NK-92 (cell line): ENCODE data around the gene DIP2C.
"Not testable (repeated sequence)": the region's sequence is repeated elsewhere in the genome, so short reads cannot be mapped to it uniquely, and the experiment has no call there.

Experiments used
- DNase-seq: peaks from one replicate; lab custom pipeline; 2025; ENCODE audit not compliant: unreplicated experiment; lab: John Stamatoyannopoulos, UW

DIP2C gene

DNA sequence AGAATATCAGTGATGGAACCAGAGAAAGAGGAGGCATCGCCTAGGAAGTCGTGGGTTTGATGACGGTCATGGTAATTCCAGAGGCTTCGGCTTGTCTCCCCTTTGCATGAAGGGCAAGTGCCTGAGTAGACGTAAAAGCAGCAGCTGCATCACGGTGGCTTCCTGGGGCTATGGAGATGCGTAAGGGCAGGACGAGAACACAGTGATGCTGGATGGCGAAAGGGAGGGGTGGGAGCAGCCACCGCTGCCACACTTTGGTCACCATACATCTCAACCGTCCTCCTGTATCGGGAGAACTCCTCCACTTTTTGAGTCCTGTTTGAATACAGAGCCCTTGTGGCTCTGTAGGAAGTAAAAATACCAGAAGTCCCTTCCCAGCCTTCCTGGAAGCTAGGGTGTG is 371.5 kb downstream of the DIP2C start:
- no peak for DNase-seq

DNA sequence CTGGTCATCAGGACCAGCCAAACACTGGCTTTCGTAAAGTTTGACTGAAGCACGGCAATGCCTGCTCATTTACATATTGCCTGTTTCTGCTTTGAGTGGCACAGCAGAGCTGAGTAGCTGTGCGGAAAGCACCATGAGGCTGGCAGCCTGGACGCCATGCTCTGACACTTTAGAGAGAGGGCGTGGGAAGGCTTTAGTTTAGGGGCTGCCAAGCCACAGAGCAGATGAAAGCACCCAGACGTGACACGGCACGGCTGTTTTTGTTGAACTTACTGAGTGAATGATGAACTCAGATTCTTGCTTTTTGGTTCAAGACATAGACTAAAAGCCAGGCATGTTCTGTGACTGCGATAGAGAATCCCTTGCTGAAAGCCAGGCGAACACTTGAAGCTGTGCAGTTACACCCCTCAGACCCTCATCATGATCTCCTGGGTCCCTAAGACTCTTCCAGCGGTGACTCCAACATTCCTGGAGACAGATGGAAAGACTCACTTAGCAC is 372.1 kb downstream of the DIP2C start:
- DNase-seq, result no peak

DNA sequence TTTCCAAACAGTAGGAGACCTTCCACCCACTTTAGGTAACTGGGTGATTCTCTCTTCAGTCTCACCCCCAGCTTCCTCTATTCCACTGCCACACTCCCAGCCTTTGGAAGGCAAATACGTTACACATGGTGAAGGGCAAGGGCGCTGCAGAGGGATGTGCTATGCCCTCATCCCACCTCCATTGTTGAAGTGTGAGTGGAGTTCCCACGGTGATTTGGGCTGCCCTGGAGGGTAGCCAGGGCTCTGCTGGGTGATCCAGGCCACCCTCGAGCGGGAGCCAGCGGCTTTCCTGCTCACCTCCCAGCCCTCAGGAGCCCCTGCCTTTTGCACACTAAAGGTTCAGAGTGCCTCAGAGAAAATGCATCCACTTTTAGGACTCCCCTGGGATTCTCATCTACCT is 373.1 kb downstream of the DIP2C start:
- no peak for DNase-seq

DNA sequence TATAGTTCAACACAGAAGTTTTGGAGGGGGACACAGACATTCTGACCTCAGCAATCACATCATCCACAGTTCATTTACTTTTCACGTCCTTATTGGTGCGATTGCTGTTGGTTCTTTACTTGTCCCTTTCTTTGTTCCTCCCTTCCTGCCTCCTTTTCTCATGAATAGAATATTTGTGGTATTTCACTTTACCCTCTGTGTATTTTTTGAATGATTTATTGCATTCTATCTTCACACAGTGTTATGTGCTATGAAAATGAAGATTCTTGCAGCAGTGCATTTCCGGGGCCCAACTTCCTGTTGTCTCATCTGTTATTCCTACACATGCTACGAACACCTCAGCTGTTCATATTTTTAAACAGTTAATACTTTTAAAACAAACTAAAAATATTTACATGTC is 374.6 kb downstream of the DIP2C start:
- DNase-seq, result no peak

DNA sequence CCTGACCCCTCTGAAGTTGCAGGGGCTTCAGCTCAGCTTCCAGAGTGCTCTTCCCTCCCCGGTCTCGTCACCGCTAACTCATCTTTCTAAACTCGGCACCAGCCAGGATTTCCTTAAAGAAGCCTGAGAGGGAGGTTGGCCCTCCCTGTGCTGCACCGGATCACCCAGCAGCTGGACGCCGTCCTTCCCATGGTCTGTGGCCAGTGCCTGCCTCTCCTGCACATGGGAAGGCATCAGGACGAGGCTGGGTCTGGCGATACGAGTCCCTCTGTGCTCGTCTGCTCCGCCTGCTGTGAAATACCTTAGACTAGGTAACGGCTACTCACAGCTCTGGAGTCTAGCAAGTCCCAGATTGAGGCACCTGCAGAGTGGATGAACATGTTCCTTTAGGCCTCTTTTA is 375.1 kb downstream of the DIP2C start:
- DNase-seq, result no peak

DNA sequence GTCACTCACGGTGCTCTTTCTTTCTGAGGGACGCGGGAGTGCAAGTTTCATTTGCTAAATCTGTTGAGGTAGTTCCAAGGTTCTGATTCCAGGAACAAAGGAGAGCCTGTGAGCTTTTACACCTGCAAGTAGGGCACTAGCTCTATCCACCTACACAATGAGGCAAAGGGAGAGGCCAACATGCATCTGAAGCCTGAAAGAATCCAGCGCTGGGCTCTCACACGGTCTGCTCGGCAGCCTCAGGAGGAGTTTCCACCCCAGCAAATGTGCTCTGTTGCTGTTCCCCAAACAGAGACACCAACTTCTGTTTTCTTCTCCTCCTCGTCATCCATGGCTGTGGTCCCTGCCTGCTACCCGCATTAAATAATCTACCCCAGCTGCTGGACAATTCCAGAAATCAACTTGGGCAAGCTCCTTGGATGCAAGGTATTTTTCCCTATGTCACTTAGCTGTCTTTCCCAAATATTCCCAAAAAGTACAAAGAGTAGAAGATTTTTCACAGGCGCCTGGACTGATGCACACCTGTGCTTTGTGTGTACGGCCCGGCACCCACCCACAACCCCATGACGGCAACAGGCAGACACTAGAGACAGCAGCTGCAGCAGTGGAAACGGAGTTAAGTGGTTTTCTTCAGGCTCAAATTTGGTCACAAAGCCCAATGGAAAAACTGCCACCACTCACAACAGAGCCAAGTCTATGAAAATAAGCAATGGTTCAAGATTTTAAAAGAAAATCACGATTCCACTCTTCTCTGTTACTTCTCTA is 377.4 kb downstream of the DIP2C start:
- no peak for DNase-seq

DNA sequence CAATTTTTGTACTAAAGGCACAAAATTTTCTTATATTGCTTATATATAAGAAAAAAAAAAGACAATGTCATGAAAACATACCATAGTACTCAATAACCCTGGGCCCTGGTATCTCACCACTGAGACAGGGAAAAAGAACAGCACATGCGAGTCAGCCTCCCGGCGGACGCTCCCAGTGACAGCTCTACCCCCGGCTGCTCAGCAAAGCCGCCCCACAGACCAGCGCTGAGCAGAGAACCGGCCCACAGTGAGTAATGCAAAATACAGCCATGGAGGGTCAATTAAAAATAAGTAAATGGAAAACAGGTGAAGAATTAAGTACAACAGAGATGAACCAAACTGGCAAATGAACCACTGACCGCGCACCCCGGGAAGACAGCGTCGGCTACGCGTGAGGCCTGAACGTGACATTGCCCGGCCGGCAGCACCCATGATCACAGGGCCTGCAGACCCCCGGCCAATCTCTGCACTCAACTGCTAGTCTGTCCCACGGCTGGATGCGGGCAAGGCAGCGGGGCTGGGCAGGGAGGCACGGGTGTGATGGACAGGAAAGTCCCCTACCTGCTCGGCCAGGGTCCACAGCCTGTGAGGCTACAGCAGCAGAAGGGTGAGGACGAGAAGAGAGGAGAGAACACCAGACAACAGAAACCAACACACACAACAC is 378.4 kb downstream of the DIP2C start:
- DNase-seq, result no peak

DNA sequence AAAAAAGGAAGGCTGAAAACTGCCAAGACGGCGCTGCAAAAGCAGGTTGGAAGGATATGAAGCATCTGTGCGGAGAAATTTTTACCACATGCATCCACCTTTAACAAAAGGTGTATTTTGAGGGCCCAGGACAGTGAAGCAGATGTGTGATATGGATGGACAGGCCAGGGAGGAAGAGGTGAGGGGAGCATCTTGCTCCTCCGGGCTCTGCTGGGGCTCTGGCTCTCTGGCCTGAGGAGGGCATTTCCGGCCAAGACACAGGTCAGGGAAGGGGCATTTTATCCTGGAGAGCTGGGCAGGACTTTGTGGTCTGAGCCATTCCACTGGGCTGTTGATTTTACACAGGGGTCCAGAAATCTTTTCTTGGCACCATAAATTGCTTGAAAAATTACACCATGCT is 379.1 kb downstream of the DIP2C start:
- DNase-seq, result no peak

DNA sequence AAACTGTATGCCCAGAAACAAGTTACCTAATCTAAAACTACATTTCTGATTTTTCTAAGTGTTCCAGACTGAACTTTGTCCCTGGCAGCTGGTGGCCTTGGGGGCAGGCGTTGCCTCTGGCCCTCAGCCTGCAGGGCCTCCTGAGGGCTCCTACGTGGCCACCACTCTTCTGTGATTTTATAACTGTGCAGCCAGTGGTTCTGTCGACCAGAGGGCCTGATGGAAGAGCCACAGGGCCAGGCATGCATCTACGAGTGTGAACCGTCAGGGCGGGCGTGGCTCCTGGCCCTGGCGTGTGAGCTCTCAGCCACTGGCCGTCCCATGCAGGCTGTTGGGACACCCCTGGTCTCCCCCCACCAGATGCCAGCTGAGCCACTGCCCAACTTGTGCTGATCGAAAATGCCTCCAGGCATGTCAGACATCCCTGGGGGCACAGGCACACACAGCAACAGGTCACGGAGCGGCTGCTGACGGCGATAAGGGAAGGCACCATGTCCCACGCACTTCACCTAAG is 380.8 kb downstream of the DIP2C start:
- DNase-seq, result no peak

DNA sequence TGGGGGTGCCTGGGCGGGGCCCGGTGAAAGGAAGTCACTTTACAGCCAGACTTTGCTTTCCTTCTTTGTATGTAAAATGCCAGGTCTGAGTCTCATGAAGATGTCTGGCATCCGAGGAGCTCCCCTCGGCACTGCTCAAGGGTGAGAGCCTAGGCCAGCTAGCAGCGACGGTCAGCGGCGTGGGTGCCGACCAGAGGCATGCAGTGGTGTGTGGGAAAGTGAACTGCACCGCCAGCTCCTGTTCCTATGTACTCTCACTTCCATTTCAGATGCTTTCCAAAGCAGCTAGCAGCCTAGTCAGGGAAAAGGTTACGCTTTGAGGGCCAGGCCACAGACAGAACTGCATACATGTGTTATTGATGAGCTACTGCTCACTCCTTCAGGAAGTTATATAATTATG is 381.4 kb downstream of the DIP2C start:
- no peak for DNase-seq

DNA sequence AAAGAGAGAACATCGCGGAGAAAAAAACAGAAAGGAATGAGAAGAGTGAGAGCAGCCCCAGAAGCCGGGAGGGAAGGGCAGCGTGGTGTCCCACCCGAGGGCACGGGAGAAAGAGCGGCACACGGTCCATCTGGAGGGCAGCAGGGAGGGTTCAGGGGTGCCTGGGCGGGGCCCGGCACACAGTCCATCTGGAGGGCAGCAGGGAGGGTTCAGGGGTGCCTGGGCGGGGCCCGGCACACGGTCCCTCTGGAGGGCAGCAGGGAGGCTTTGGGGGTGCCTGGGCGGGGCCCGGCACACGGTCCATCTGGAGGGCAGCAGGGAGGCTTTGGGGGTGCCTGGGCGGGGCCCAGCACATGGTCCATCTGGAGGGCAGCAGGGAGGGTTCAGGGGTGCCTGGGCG is 381.8 kb downstream of the DIP2C start:
- no peak for DNase-seq

DNA sequence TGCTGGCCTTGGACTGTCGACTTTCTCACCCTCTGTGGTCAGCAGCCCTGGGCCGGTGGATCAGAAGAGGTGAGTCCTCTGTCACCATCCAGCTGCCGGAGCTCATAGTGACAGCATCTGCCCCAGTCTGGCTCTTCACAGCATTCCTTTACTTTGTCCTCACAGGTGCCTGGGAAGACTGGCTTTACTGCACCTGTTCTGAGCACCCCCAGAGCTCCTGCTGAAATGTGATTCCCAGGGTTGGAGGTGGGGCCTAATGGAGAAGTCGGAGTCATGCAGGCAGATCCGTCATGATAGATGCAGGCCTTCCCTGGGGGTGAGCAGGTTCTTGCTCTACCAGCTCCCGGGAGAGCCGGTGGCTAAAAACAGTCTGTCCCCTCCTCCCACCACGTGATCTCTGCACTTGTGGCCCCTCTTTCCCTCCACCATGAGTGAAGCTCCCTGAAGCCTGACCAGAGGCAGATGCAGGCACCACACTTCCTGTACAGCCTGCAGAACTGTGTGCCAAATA is 382.7 kb downstream of the DIP2C start:
- DNase-seq, result no peak

DNA sequence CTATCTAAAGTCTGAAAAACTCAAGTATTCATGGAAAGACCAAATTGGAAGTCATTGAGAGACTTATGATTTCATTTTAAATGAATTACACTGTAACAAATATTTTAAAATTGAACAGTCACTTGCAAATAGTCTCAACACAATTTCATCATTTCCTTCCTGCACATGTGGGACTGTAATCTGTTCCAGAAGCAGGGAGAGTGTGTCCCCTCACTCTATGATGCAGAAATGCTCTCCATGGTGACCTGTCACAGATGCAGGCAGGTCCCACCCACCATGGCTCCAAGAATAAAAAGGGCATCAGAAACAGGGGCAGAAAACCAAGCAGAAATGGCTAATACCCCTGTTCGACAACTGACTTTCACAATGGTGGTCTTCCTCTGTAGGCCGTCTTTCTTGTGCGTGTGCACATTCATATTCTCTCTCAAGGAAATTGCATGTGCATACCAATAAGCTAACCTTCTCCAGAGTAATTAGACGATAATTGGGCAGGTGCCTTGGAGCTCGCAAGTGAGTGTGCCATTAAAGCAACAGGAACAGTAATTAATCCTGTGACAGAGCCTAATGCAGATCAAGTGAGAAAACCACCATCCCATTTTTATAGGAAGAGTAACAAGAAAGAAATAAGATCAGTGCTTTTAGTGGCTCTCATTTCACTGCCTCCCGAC is 383.3 kb downstream of the DIP2C start:
- no peak for DNase-seq

DNA sequence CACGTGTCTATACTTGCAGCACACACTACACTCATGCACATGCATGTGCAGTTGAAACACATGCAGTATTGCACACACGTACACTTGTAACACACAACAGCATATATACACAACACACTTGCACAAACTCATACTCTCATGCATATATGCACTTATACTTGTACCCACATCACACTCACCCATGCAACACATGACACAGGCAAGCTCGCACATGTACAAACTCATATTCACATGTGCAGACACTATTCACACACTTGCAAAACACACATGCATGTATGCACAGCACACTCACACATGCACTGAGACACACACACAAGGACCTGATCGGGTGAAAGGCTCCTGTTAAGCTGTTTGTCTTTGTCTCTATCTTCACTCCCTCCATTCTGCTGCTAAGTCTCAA is 384.4 kb downstream of the DIP2C start:
- DNase-seq, result no peak

DNA sequence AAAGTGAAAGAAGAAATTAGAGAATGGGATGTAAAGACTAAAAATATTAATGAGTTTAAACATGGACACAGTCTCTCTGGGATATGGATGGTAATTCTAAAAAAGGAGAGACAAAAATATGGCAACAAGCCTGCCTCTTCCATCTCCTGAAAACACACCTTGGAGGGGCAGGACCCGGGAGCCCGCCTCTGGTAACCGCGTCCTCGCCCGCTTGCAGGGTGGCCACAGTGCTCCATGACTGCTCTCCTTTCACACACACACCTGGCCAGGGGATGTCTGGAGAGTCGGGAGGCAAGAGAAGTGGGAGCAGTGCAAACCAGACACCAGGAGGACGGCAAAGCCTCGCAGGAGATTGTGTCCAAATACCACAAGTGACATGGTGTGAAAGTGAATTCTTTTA is 387.9 kb downstream of the DIP2C start:
- DNase-seq, result no peak

DNA sequence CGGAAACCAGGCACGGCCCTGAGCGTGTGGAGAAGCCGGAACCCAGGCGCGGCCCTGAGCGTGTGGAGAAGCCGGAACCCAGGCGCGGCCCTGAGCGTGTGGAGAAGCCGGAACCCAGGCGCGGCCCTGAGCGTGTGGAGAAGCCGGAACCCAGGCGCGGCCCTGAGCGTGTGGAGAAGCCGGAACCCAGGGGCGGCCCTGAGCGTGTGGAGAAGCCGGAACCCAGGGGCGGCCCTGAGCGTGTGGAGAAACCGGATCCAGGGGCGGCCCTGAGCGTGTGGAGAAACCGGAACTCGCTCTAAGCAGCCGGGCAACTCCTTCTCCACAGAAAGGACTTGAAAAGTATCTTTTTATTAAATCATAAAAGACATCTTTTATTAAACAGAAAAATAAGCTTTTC is 388.9 kb downstream of the DIP2C start:
- DNase-seq, result not testable (repeated sequence)

DNA sequence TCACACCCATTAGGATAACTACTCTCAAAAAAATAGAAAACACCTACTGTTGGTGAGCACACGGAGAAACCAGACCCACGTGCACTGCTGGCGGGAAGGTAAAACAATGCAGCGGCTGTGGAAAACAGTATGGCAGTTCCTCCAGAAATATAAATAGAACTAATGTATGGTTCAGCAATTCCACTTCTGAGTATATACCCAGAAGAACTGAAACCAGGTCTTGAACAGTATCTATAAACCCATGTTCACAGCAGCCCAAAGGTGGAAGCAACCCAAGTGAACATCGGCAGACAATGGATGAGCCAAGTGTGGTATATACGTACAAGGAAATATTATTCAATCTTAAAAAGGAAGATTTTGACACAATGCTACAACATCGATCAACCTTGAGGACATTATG is 389.5 kb downstream of the DIP2C start:
- no peak for DNase-seq

DNA sequence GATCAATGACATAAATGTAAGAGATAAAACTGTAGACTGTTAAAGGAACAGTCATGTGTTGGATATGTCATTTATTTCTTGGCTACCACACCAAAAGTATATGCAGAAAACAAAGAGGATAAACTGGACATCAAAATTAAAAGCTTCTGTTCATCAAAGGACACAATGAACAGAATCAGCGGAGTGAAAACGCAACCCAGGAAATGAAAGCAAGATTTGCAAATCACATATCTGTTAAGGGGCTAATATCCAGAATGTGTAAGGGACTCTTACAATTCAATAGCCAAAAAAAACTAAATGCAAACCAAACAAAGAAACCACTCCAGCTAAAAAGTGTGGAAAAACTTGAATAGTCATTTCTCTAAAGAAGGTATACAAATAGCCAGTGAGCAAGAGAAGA is 390.0 kb downstream of the DIP2C start:
- no peak for DNase-seq

DNA sequence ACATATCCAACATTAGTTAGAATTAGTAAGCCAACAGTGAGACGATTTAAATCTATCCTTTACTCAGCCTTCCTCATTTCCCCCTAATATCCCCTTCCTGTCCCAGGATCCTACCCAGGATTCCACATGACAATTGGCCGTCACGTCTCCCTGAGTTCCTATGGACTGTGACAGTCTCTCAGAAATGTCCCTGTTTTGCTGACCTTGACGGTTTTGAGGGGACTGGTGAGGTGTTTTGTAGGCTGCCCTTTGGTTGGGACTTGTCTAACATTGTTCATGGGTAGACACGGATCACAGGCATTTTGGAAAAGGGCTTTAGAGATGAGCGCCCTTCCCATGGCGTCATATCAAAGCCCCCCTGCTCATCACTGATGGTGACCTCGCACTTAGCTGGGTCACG is 391.4 kb downstream of the DIP2C start:
- DNase-seq, result no peak

DNA sequence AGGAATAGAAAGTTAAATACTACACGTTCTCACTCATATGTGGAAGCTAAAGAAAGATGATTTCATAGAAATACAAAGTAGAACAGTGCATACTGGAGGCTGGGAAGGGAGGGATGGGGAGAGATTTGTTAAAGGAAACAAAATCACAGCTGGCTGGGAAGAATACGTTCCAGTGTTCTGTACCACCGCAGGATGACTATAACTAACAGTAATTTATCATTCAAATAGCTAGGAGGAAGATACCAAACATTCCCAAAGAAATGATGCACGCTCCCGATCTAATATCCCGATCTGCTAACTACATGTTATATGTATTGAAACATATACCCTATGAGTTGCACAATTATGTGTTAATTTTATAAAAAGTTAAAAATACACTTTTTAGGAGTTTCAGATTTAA is 391.9 kb downstream of the DIP2C start:
- DNase-seq, result no peak

DNA sequence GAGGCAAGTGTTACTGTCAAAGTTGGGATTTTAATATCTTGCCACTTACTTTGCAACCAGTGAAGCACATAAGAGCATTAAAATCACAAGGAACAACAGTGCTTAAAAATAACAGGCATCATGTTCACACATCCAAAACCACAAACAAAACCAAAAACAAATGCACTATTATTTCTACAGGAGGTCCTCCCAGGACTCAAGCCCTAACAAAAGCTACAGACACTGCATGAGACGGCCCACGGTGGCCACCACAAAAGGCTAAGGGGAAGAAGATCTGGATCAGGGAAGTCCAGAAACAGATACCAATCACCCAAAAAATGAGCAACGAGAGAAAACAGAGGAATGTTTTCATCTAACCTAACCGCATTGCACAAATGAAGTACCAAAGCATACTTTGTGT is 395.8 kb downstream of the DIP2C start:
- no peak for DNase-seq
